Activated naive CD8-positive, alpha-beta T cell treated with anti-CD3 and anti-CD28 coated beads, Interleukin-2, amount 50 U/mL, for 24 hours (primary cell): ENCODE results near the gene TICRR.
"Not testable (repeated sequence)": the region's sequence is repeated elsewhere in the genome, so short reads cannot be mapped to it uniquely, and the experiment has no call there.

Experiments used
- ATAC-seq: fragments of 150-1000 bp; cut with Tn5 transposase; one replicate; pipeline ENCODE4 v1.10.0; 2021
- DNase-seq: peaks from one replicate; pipeline ENCODE4 v3.0.0; 2021
- H3K27ac Mint-ChIP-seq: one replicate; pipeline ENCODE4 v1.8.0; 2021; ENCODE audit warnings: mild to moderate bottlenecking, mixed read lengths
- H3K27me3 Mint-ChIP-seq: one replicate; pipeline ENCODE4 v1.8.0; 2021; ENCODE audit warnings: mixed read lengths
- H3K36me3 Mint-ChIP-seq: one replicate; pipeline ENCODE4 v1.8.0; 2021; ENCODE audit warnings: low read depth, mixed read lengths
- H3K4me1 Mint-ChIP-seq: one replicate; pipeline ENCODE4 v1.8.0; 2021; ENCODE audit warnings: mixed read lengths
- H3K4me3 Mint-ChIP-seq: one replicate; pipeline ENCODE4 v1.8.0; 2021; ENCODE audit warnings: mild to moderate bottlenecking, moderate library complexity, mixed read lengths
- H3K9me3 Mint-ChIP-seq: one replicate; pipeline ENCODE4 v1.8.0; 2021; ENCODE audit warnings: mixed read lengths

TICRR gene

DNA sequence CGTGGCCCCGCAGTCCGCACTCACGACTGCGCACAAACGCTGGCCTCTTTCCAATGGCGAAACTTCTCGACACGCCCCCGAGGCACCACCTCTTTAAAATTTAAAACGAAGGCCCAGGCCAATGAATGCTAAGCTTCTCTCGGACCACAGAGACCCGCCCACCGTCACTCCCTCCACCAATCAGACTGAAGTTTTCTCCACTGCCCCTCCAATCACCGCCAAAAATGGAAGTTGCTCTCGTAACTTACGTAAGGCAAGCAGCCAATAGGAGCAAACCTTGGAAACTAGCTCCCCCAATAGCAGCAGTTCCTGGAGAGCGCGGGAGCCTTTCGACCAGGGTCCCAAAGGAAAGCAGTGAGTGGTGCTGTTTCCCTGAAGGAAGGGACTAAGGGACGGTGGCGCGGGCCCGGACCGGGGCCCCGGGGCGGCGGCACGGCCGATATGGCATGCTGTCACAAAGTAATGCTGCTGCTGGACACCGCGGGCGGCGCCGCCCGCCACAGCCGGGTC, at the start of gene TICRR:
Gene TICRR, plus strand, starts transcription at position 324 of the 510 bp plus-strand sequence. Its CDS starts 118 bp downstream, at position 442.
- Mint-ChIP-seq H3K36me3 (peaks cover 37% of the 10 kb centered on the region), H3K27me3 (peaks cover 20% of the 10 kb centered on the region), H3K27ac (peak within 1 kb of the TSS; percentile 92), H3K4me1 (peaks cover 29% of the 10 kb centered on the region), H3K9me3 (no peaks in the 10 kb centered on the region), H3K4me3 (peak within 1 kb of the TSS; percentile 89)
- DNase-seq (peak; percentile 92), ATAC-seq (peak; percentile 94)

GRCh38 chr15:89526181-89526580, 49.1 kb upstream of the TICRR start:
- Mint-ChIP-seq H3K9me3 (no peaks in the 10 kb centered on the region), H3K27me3 (peaks cover 6% of the 10 kb centered on the region), H3K36me3 (no peaks in the 10 kb centered on the region), H3K4me1 (peaks cover 3% of the 10 kb centered on the region), H3K4me3 (no peak overlapping the region), H3K27ac (no peak overlapping the region)
- no peak for DNase-seq
- no peak for ATAC-seq

DNA sequence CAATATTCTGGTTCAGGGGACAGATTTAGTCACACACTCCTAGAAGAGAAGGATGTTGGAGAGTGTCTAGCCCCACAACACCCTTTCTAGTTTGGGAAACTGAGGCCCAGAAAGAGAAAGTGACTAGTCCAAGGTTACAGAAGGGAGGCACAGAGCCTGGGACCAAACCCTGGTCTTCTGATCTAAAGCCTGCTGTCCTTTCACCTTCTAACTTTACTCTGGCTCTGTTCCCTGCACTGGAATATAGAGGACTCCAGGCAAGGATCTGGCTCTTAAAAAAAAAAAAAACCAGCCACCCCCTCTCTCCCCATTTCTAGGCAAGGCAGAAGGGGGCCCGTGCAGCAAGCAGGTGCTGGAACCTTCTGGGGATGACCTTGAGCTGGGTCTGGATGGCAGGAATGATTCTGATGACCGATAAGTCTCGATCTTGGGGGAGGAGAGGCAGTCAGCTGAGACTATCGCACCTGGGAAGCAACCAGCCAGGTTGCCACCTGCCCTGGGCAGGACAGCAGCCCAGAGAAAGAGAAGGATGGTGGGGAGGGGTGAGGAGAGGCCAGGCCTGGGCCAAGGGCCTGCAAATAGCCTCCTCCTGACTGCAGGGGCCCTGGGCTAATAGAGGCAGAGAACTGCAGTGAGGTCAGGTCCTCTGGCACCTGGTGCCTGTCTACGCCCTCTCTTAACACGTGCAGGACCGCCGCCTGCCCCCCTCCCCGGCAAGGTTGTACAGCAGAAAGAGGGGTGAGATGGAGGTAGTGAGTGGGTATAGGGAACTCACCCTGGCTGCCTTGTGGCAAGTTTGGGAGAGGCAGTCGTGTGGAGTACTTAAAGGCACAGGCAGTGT, 48.4 kb upstream of the TICRR start:
- DNase-seq = no peak
- no peak for ATAC-seq
- H3K27me3 Mint-ChIP-seq = peaks cover 6% of the 10 kb centered on the region
- no peaks in the 10 kb centered on the region for H3K36me3 Mint-ChIP-seq
- H3K4me3 Mint-ChIP-seq = no peak overlapping the region
- H3K4me1 Mint-ChIP-seq = peaks cover 3% of the 10 kb centered on the region
- no peaks in the 10 kb centered on the region for H3K9me3 Mint-ChIP-seq
- no peak overlapping the region for H3K27ac Mint-ChIP-seq

- Mint-ChIP-seq H3K36me3 (no peaks in the 10 kb centered on the region), H3K9me3 (no peaks in the 10 kb centered on the region), H3K27ac (no peak overlapping the region), H3K4me1 (peaks cover 3% of the 10 kb centered on the region), H3K4me3 (no peak overlapping the region), H3K27me3 (peaks cover 3% of the 10 kb centered on the region)
- DNase-seq (no peak), ATAC-seq (no peak)
These were observed 46.4 kb upstream of the TICRR start for GRCh38 chr15:89528757-89529352.

DNA sequence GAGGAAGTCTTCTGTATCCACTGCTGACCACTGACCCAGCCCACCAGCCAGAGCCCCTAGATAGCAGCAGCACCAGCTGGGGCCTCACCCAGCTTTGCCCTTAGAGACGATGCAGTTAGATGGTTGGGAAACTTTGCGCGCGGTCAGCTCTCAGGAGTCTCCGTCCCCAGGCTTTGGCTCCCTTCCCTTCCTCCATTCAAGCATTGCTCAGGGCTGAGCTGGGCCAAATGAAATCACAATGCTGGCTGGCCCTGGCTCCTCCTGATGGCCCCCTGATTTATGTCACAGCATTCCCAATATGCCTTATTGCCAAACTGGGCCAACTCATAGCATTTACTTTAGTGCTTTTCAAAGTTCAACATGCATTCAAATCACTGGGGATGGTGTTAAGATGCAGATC, 44.3 kb upstream of the TICRR start:
- Mint-ChIP-seq H3K9me3 (no peaks in the 10 kb centered on the region), H3K4me3 (no peak overlapping the region), H3K4me1 (no peaks in the 10 kb centered on the region), H3K27ac (no peak overlapping the region), H3K27me3 (peaks cover 6% of the 10 kb centered on the region), H3K36me3 (no peaks in the 10 kb centered on the region)
- ATAC-seq (no peak), DNase-seq (no peak)

DNA sequence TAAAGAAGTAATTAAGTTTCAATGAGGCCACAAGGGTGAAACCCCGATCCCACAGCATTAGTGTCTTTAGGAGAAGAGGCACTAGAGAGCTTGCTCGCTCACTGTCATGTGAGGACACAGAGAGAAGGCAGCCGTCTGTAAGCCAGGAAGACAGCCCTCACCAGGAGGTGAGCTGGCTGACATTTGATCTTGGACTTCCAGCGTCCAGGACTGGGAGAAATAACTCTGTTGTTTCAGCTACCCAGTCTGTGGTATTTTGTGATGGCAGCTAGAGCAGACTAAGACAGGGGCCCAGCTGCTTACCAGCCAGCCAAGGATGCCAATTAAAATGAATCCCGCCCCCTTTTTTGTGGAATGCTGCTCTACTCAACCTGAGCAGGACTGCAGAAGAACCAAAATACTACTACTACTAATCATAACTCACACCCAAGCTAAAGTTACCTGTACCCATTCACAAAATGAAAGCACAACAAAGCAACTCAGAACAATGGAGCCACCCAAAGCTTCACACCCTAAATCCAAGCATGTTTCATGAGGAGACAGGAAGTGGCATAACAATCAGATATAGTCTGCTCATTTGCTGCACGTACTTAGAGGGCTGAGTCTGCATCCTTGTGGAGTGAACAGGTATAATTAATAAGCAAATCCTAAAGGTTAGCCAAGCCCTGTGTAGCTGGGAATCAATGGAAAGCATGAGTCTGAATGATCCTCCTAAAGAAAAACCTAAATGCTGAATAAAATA, 43.3 kb upstream of the TICRR start:
- Mint-ChIP-seq H3K27me3 (peaks cover 6% of the 10 kb centered on the region), H3K9me3 (no peaks in the 10 kb centered on the region), H3K4me1 (no peaks in the 10 kb centered on the region), H3K27ac (no peak overlapping the region), H3K4me3 (no peak overlapping the region), H3K36me3 (no peaks in the 10 kb centered on the region)
- ATAC-seq (no peak), DNase-seq (no peak)

GRCh38 chr15:89533861-89534544, 41.3 kb upstream of the TICRR start:
- H3K36me3 Mint-ChIP-seq = no peaks in the 10 kb centered on the region
- H3K4me3 Mint-ChIP-seq = no peak overlapping the region
- H3K27me3 Mint-ChIP-seq = peaks cover 7% of the 10 kb centered on the region

DNA sequence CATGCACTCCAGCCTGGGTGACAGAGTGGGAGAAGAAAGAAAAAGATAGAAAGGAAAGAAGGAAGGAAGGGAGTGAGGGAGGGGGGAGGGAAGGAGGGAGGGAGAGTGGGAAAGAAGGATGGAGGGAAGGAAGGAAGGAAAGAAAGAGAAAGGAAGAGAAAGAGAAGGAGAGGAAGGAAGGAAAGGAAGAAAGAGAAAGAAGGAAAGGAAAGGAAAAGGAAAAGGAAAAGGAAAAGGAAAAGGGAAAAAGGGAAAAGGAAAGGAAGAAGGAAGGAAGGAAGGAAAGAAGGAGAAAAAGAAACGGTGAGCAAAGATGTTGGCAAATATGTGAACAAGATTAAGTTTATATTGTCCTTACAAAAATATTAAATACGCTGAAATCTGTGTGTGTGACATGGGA, 36.2 kb upstream of the TICRR start:
- Mint-ChIP-seq H3K27me3 (peaks cover 18% of the 10 kb centered on the region), H3K4me1 (no peaks in the 10 kb centered on the region), H3K36me3 (no peaks in the 10 kb centered on the region), H3K4me3 (no peak overlapping the region), H3K9me3 (peaks cover 8% of the 10 kb centered on the region), H3K27ac (no peak overlapping the region)
- ATAC-seq = no peak
- DNase-seq = no peak

More at GRCh38 chr15:89533861-89534544, 41.3 kb upstream of the TICRR start:
- DNase-seq (no peak), ATAC-seq (no peak)
- Mint-ChIP-seq H3K9me3 (peaks cover 8% of the 10 kb centered on the region), H3K27ac (no peak overlapping the region), H3K4me1 (no peaks in the 10 kb centered on the region)

DNA sequence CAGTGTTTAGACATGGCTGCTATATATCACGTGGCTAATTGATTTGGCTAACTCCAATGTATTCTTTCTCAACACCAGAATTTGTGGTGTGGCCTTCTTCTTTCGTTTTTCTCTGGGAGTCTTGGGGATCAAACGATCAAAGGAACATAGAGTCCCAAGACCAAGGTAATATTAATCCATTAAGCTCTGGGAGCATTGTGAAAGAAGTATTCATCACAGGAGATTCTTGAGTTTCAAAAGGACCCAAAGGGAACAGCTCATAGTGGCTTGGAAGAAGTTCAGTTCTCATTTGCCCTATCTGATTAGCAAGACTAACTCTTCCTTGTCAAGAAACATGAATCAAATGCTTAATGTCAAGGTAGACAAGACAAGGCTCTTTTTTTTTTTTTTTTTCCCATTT, 32.9 kb upstream of the TICRR start:
- Mint-ChIP-seq H3K4me1 (no peaks in the 10 kb centered on the region), H3K27me3 (peaks cover 21% of the 10 kb centered on the region), H3K27ac (no peak overlapping the region), H3K36me3 (no peaks in the 10 kb centered on the region), H3K4me3 (no peak overlapping the region), H3K9me3 (peaks cover 8% of the 10 kb centered on the region)
- ATAC-seq = no peak
- DNase-seq = no peak

- DNase-seq (no peak), ATAC-seq (no peak)
- H3K36me3 Mint-ChIP-seq = no peaks in the 10 kb centered on the region
- H3K9me3 Mint-ChIP-seq = peaks cover under 1% of the 10 kb centered on the region
- H3K27ac Mint-ChIP-seq = no peak overlapping the region
- H3K4me1 Mint-ChIP-seq = no peaks in the 10 kb centered on the region
- H3K27me3 Mint-ChIP-seq = peaks cover 21% of the 10 kb centered on the region
- H3K4me3 Mint-ChIP-seq = no peak overlapping the region
These were observed 31.9 kb upstream of the TICRR start for GRCh38 chr15:89543389-89543788.

DNA sequence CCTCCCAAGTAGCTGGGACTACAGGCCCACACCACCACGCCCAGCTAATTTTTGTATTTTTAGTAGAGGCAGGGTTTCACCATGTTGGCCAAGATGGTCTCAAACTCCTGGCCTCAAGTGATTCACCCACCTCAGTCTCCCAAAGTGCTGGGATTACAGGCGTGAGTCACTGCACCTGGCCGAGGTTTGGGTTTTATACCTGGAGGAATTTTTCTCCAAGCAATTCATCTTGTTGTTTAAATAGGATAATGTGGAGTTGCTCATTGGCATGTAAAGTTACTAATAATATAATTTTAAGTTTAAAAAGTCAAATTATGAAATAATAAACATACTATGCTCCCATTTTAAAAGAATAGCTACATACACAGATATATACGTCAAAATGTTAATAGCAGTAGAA, 26.1 kb upstream of the TICRR start:
- DNase-seq, H3K27ac Mint-ChIP-seq, H3K36me3 Mint-ChIP-seq, H3K4me1 Mint-ChIP-seq, H3K27me3 Mint-ChIP-seq, H3K4me3 Mint-ChIP-seq, ATAC-seq, H3K9me3 Mint-ChIP-seq: not testable (repeated sequence)

DNA sequence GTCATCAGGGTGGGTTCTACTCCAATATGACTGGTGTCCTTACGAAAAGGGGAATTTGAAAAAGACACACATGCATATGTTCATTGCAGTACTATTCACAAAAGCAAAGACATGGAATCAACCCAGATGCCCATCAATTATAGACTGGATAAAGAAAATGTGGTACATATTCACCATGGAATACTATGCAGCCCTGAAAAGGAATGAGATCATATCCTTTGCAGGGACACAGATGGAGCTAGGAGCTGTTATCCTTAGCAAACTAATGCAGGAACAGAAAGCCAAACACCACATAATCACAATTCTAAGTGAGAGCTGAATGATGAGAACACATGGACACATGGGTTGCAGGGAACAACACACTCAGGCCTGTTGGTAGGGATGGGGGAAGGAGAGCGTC, 24.8 kb upstream of the TICRR start:
- H3K4me1 Mint-ChIP-seq = no peaks in the 10 kb centered on the region
- no peaks in the 10 kb centered on the region for H3K36me3 Mint-ChIP-seq
- H3K4me3 Mint-ChIP-seq = no peak overlapping the region
- ATAC-seq (no peak), DNase-seq (no peak)
- no peak overlapping the region for H3K27ac Mint-ChIP-seq
- no peaks in the 10 kb centered on the region for H3K9me3 Mint-ChIP-seq
- H3K27me3 Mint-ChIP-seq = peaks cover 9% of the 10 kb centered on the region

- Mint-ChIP-seq H3K36me3 (no peaks in the 10 kb centered on the region), H3K4me3 (no peak overlapping the region), H3K27me3 (peaks cover 3% of the 10 kb centered on the region), H3K9me3 (no peaks in the 10 kb centered on the region), H3K27ac (no peak overlapping the region), H3K4me1 (no peaks in the 10 kb centered on the region)
- DNase-seq (no peak), ATAC-seq (peak; percentile 33)
These were observed 23.7 kb upstream of the TICRR start for GRCh38 chr15:89551550-89551949.

GRCh38 chr15:89553632-89554031, 21.6 kb upstream of the TICRR start:
- ATAC-seq = no peak
- Mint-ChIP-seq H3K27me3 (peaks cover 5% of the 10 kb centered on the region), H3K9me3 (no peaks in the 10 kb centered on the region), H3K4me1 (no peaks in the 10 kb centered on the region), H3K27ac (no peak overlapping the region), H3K36me3 (no peaks in the 10 kb centered on the region), H3K4me3 (no peak overlapping the region)
- no peak for DNase-seq
